ENCODE results near the gene TLNRD1. TPM values are rescaled to one million over a fixed set of nuclear protein-coding genes. Genes with fewer than 3 reads are reported as not detected.
"Not testable (repeated sequence)": the region's sequence is repeated elsewhere in the genome, so short reads cannot be mapped to it uniquely, and the experiment has no call there.

Gene TLNRD1
- polyA plus RNA-seq = 4.6 TPM

DNA sequence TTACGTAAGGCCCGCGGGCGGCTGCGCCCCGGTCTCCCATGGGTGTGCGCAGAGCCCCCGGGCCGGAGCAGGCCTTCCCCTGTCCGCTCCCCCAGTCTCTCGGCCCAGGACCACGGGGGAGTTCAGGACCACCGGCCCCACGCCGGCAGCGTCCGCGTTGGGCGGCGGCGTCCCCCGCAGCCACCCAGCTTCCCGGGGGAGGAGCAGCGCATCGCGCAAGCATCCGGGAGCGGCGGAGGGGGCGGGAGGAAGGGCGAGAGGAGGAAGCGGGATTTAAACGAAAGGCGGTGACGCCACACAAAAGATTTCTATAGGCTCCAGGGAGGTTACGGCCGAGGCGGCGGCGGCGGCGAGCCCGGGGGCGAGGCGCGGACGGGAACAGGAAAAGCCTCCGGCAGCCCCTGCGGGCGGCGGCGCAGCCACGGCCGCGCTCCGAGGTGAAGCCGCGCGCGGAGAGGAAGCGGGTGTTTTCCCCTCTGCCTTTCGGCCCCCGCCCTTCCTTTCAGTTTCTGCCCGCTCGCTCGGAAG lies at the start of gene TLNRD1:
Gene TLNRD1 (plus strand): TSS at position 300 of the 528 bp plus-strand sequence. CDS start 1,349 bp downstream, outside the sequence.
- Mint-ChIP-seq H3K27ac (peak within 1 kb of the TSS; percentile 98 to 99 (median 98)), H3K4me1 (peaks cover 32 to 44% (median 33%) of the 10 kb centered on the region in 3 donors), H3K4me3 (peak within 1 kb of the TSS; percentile 95 to 96 (median 96)), H3K9me3 (peaks cover 0 to 2% (median 2%) of the 10 kb centered on the region in 3 donors), H3K27me3 (no peaks in the 10 kb centered on the region), H3K36me3 (peaks cover 3% of the 10 kb centered on the region)

DNA sequence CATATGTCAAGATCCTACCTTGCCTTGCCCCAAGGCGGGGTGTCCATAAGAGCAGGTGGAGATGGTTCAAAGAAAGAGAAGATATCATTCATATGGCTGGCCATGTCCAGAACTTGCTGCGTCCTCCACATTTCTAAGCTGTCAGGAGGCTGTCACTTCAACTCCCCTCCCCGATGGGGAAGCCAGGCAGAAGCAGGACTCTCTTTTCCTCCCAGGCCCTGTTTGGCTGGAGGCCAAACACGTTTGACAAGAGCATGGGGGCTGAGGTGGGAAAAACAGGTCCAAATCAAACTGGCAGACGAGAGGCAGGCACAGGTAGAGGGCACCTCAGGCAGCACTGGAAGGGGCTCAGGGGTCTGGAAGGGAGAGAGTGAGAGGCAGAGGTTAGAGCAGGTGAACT lies 48.8 kb upstream of the TLNRD1 start:
- peaks cover 0 to 2% (median 0%) of the 10 kb centered on the region in 3 donors for H3K4me1 Mint-ChIP-seq
- H3K4me3 Mint-ChIP-seq = no peak overlapping the region
- H3K9me3 Mint-ChIP-seq = no peaks in the 10 kb centered on the region
- no peaks in the 10 kb centered on the region for H3K27me3 Mint-ChIP-seq
- H3K36me3 Mint-ChIP-seq = peaks cover 21% of the 10 kb centered on the region
- no peak overlapping the region for H3K27ac Mint-ChIP-seq

DNA sequence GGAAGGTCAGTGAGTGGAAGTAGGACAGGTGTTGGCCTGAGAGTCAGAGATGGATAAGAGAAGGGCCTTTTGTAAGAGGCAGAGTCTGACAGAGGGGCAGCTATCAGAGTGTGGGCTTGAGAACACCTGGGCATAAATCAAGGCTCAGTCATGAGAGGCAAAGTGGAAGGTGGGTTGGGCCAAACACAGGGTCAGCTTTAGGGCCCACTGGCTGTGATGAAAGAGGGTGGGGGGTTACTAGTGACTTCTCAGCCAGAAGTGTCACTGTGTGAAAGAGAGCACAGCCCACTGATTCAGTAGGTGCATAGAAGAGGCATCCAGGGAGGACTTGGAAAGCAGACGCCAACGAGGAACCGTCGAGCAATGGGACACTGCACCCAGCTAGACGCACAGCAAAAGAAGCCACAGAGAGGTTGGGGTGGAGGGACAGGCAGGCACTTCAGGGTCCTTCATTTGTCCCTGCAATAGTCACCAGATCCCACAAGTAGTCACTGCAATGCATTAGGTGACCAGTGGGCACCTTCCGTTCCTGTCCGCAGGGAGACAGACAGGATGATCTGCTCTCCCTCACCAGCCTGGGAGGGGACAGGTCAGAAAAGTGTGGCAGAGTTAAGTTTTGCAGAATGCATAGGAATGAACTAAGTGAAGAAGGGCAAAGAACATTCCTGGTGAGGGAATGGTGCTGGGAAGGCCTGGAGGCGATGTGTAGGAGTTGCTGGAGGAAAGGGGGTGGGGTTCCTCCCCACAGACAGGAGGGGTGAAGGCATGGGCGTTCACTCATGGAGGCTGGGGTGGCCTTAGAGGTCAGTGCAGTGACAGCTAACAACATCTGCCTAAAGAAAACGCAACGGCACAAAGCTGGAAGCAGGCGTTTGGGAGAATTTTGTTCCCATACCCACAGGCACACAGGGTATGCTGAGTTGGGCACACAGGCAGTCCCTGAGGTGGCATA lies 47.4 kb upstream of the TLNRD1 start:
- Mint-ChIP-seq H3K9me3 (no peaks in the 10 kb centered on the region), H3K4me3 (no peak overlapping the region), H3K27ac (no peak overlapping the region), H3K36me3 (peaks cover 18% of the 10 kb centered on the region), H3K27me3 (no peaks in the 10 kb centered on the region), H3K4me1 (peaks cover 0 to 2% (median 0%) of the 10 kb centered on the region in 3 donors)

DNA sequence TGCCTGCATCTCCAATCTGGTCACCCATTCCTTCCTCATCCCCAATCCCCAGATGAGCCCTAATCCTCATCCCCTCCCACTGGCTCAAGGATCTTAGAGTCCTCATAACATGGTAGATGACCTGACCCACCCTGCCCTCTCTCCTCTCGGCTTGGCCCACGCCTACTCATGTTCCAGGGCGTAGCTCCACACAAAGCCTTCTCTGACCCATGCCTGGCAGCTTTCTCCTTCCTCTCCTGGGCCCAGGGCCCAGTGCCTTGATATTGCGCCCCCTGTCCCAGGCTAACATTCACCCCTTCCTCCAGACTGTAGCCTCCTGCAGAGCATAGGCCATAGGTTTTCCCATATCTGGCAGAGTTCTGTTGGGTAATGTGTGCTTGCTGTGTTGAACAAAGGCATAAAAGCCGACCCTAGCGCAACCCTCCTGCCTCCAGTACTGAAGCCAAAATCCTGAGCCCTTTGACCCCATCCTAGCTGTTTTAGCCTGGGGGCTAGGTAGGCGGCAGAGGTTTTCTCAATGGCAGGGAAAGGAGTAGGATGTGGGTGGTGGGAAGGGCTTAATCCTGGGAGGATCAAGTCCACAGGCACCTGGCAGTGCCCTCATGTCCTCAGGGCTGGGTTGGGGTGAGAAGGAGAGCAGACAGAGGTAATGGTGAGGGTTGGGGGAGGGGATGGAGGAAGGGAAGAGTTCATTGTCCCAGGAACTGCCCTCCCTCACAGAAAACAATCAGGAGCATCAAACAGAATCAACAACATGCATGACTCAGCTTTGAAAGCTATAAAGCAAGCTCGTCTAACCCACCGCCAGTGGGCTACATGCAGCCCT lies 46.6 kb upstream of the TLNRD1 start:
- H3K4me1 Mint-ChIP-seq = peaks cover 0 to 2% (median 0%) of the 10 kb centered on the region in 3 donors
- H3K36me3 Mint-ChIP-seq = peaks cover 23% of the 10 kb centered on the region
- no peak overlapping the region for H3K27ac Mint-ChIP-seq
- H3K27me3 Mint-ChIP-seq = no peaks in the 10 kb centered on the region
- no peaks in the 10 kb centered on the region for H3K9me3 Mint-ChIP-seq
- no peak overlapping the region for H3K4me3 Mint-ChIP-seq

DNA sequence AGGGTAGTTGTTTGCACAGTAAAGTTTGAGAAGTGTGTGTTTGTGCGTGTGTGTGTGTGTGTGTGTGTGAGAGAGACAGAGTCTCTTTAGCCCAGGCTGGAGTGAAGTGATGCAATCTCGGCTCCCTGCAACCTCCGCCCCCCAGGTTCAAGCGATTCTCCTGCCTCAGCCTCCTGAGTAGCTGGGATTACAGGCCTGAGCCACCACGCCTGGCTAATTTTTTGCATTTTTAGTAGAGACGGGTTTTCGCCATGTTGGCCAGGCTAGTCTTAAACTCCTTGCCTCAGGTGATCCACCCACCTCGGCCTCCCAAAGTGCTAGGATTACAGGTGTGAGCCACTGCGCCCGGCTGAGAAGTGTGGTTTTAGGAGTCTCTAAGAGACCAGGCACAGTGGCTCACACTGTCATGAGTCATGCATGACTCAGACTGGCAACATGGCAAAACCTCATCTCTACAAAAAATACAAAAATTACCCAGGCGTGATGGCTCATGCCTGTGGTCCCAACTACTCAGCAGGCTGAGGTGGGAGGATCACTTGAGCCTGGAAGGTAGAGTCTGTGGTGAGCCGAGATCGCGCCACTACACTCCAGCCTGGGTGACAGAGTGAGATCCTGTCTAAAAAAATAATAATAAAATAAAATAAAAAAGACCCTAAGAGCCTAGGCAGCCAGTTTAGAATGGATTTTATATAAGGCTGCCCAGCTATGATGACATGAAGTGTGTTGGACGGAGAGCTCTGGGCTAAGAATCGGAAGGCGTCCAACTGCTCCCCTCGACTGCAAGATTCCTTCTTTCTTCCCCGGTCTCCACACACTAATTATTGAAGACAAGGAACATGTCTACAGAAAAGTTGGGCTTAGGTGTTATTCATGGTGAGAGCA lies 44.9 kb upstream of the TLNRD1 start:
- H3K36me3 Mint-ChIP-seq = peaks cover 30% of the 10 kb centered on the region
- H3K4me1 Mint-ChIP-seq, H3K27me3 Mint-ChIP-seq, H3K9me3 Mint-ChIP-seq, H3K27ac Mint-ChIP-seq, H3K4me3 Mint-ChIP-seq: not testable (repeated sequence)

DNA sequence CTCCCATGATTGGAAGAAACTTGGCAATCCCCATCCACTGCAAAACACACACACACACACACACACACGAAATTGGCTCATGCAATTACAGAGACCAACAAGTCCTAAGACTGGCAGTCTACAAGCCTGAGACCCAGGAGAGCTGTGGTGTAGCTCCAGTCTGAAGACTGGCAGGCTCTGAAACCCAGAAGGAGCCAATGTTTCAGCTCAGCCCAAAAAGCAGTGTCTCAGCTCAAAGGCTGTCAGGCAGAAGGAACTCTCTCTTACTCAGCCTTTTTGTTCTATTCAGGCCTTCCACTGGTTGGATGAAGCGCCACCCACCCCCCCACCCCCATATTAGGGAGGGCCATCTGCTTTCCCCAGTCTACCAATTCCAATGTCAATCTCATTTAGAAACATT lies 43.2 kb upstream of the TLNRD1 start:
- Mint-ChIP-seq H3K36me3 (peaks cover 24% of the 10 kb centered on the region), H3K27me3 (no peaks in the 10 kb centered on the region), H3K4me3 (no peak overlapping the region), H3K9me3 (no peaks in the 10 kb centered on the region), H3K4me1 (peaks cover under 1 to 3% (median 2%) of the 10 kb centered on the region in 3 donors), H3K27ac (no peak overlapping the region)

DNA sequence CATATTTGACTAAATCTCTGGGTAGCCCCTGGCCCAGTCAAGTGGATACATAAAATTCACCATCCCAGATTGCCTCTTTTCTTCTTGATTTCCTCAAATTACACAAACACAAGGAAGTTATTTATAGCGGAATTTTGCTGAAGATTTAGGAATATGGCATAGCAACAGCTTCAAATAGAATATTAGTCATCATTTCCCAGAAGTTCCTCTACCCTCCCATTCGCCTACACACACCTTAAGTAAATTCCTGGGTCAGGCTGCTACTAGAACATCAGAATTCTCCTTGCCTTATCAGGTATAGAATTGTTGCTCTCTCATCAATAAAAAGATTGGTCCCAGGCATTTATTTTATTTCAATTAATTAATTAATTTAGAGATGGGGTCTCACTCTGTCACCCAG lies 42.7 kb upstream of the TLNRD1 start:
- H3K36me3 Mint-ChIP-seq = peaks cover 27% of the 10 kb centered on the region
- no peaks in the 10 kb centered on the region for H3K9me3 Mint-ChIP-seq
- H3K27ac Mint-ChIP-seq = peak overlapping the region in 1 of 3 donors; percentile 31
- no peak overlapping the region for H3K4me3 Mint-ChIP-seq
- peaks cover 2 to 5% (median 3%) of the 10 kb centered on the region in 3 donors for H3K4me1 Mint-ChIP-seq
- H3K27me3 Mint-ChIP-seq = no peaks in the 10 kb centered on the region

DNA sequence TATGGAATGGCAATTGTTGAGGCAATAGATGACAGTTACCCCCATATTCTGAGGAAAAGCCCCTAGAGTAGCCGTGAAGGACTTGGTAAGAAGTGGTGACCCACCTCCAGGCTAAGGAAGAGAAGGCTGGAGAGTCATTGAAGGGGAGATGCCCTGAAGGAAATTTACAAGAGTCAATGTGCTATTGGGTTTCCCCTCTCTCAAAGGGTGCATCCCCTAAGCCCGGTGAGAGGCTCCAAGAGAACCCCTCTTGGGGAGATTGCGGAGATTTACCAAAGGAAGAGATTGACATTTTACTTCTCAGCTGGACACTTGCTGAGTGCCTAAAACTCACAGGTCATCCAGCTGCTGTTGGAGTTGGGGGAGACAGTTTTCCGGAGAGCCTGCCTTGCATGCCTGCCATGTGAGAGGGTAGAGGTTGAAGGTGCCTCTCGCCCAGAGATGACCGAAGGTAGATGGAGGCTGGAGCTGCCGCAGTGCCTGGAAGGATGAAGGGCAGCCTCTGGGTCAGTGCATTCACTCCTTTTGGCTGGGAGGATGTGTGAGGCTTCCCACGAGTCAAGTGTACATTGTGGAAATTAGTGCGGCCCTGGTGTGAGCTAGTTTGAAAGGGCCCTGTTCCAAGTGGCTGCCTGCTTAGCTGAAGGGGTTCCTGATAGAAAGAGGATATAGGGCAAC lies 41.8 kb upstream of the TLNRD1 start:
- no peak overlapping the region for H3K27ac Mint-ChIP-seq
- H3K27me3 Mint-ChIP-seq = no peaks in the 10 kb centered on the region
- peaks cover 27% of the 10 kb centered on the region for H3K36me3 Mint-ChIP-seq
- peaks cover 2 to 5% (median 3%) of the 10 kb centered on the region in 3 donors for H3K4me1 Mint-ChIP-seq
- H3K4me3 Mint-ChIP-seq = no peak overlapping the region
- H3K9me3 Mint-ChIP-seq = no peaks in the 10 kb centered on the region

DNA sequence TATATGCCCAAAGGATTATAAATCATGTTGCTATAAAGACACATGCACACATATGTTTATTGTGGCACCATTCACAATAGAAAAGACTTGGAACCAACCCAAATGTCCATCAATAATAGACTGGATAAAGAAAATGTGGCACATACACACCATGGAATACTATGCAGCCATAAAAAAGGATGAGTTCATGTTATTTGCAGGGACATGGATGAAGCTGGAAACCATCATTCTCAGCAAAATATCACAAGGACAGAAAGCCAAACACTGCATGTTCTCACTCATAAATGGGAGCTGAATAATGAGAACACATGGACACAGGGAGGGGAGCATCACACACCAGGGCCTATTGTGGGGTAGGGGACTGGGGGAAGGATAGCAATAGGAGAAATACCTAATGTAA lies 35.3 kb upstream of the TLNRD1 start:
- H3K9me3 Mint-ChIP-seq, H3K36me3 Mint-ChIP-seq, H3K27ac Mint-ChIP-seq: not testable (repeated sequence)

DNA sequence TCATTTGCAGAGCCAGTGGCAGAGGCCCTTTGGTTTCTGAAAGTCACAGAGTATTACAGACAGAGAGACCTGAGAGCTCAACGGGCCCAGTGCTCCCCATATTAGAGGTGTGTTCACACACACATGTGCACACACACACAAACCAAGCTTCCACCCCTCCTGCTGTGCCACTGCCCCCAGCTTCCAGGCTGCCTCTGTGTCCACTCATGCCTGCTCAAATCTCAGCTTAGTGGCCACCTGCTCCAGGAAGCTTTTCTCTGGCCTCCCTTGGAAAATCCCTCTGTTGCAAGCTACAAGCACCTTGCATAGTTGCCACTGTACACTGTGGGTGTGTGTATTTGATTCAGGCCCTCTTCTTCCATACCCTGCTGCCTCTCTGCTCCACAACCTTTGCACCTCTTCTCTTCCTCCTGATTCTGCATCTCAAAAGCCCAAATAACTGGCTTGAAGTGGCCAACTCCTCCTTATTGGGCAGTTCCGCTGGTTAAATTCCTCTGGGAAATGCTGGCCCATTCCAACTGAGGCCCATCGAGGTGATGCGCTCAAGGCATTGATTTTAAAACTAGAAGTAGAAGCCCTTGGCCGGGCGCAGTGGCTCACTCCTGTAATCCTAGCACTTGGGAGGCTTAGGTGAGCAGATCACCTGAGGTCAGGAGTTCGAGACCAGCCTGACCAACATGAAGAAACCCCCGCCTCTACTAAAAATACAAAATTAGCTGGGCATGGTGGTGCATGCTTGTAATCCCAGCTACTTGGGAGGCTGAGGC lies 34.1 kb upstream of the TLNRD1 start:
- H3K36me3 Mint-ChIP-seq = peaks cover 4% of the 10 kb centered on the region
- H3K27me3 Mint-ChIP-seq = no peaks in the 10 kb centered on the region
- H3K27ac Mint-ChIP-seq = peak overlapping the region in 1 of 3 donors; percentile 62
- H3K4me3 Mint-ChIP-seq = no peak overlapping the region
- peaks cover 6 to 12% (median 9%) of the 10 kb centered on the region in 3 donors for H3K4me1 Mint-ChIP-seq
- H3K9me3 Mint-ChIP-seq = peaks cover 0 to 3% (median 0%) of the 10 kb centered on the region in 3 donors

More for the DNA sequence above, 35.3 kb upstream of the TLNRD1 start:
- not testable (repeated sequence) for H3K27me3 Mint-ChIP-seq, H3K4me3 Mint-ChIP-seq
- H3K4me1 Mint-ChIP-seq = peaks cover 6 to 12% (median 7%) of the 10 kb centered on the region in 3 donors

DNA sequence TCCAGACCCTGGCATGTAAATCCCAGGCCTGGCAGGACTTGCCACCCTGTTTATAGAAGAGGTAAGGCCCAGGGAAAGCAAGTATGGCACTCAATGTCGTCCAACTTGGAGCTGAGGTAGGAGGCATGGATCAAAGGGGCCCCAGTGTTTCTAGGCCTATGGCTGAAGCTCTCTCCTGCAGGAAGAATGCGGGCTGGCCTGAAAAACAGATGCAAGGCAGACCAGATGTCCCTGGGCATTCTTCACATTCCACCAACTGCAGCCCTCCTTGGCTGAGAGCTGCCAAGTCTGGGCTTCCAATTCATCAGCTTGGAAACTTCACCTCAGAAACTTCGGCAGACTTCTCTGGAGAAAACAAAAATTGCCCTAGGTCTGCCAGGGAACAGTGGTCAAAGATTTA lies 33.3 kb upstream of the TLNRD1 start:
- H3K4me3 Mint-ChIP-seq = no peak overlapping the region
- H3K27me3 Mint-ChIP-seq = no peaks in the 10 kb centered on the region
- H3K4me1 Mint-ChIP-seq = peaks cover 4 to 17% (median 7%) of the 10 kb centered on the region in 3 donors
- H3K36me3 Mint-ChIP-seq = peaks cover 4% of the 10 kb centered on the region
- H3K9me3 Mint-ChIP-seq = peaks cover 0 to 3% (median 0%) of the 10 kb centered on the region in 3 donors
- H3K27ac Mint-ChIP-seq = no peak overlapping the region

DNA sequence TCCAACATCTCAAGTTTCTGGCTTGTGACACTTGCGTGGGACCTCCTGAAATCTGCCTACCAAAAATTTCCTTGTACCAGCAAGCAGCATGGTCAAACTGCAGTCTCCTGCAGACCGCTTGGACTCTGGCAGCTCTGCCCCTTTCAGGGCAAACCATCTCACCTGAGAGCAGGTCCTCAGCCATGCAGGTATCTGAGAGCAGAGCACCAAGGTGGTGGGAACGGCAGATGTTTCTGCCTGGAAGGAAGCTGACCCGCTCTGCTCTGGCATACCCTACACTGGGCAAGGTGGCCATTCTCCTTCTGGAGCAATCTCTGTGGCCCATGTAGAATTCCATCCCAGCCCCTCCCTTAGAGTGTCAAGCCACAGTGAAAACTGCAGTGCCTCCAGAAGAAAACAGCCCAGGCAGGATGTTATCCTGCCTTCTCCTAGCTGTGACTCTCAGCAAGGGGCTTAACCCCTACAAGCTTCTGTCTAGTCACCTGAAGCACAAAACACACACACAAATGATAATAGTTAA lies 32.7 kb upstream of the TLNRD1 start:
- Mint-ChIP-seq H3K27ac (no peak overlapping the region), H3K4me1 (peaks cover 4 to 12% (median 6%) of the 10 kb centered on the region in 3 donors), H3K9me3 (peaks cover 0 to 3% (median 0%) of the 10 kb centered on the region in 3 donors), H3K27me3 (no peaks in the 10 kb centered on the region), H3K36me3 (peaks cover 1% of the 10 kb centered on the region), H3K4me3 (no peak overlapping the region)

DNA sequence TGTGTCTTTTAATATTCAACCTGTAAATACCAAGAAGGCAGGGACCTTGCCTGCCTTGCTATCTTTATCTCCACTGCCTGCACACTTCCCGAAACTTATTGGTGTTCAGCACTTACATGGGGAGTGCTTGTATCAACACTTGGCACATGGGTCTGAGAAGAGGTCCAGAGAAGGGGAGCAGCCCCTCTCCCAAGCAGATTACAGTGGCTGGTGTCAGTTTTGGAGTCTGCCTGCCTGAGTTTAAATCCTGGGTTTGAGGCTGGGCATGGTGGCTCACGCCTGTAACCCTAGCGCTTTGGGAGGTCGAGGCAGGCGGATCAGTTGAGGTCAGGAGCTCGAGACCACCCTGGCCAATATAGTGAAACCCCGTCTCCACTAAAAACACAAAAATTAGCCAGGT lies 31.4 kb upstream of the TLNRD1 start:
- H3K27ac Mint-ChIP-seq = peak overlapping the region in 1 of 3 donors; percentile 64

More for the DNA sequence above, 31.4 kb upstream of the TLNRD1 start:
- peaks cover 4 to 12% (median 6%) of the 10 kb centered on the region in 3 donors for H3K4me1 Mint-ChIP-seq
- H3K9me3 Mint-ChIP-seq = peaks cover 0 to 1% (median 0%) of the 10 kb centered on the region in 3 donors
- no peaks in the 10 kb centered on the region for H3K27me3 Mint-ChIP-seq
- no peak overlapping the region for H3K4me3 Mint-ChIP-seq
- no peaks in the 10 kb centered on the region for H3K36me3 Mint-ChIP-seq
